Panc1 (cell line): ENCODE results near the gene CAD.

ENCODE experiments used
- TCF7L2 ChIP-seq: IDR thresholded peaks from 2 replicates; pipeline ENCODE4 v1.6.1; 2011; ENCODE audit warnings: mild to moderate bottlenecking, low read depth, low read length, inconsistent platforms
- TF ChIP-seq, protein P1 (sequence below): fragments of 450-650 bp; IDR thresholded peaks from 2 replicates; pipeline ENCODE4 v1.5.1; 2017; ENCODE audit warnings: mild to moderate bottlenecking
- TF ChIP-seq, protein P2 (sequence below), 2 experiments: IDR thresholded peaks; 2 replicates each; pipeline ENCODE4 v1.6.1; 2011 to 2012; ENCODE audit warnings: low read depth in 2 of 2, control low read depth in 1 of 2, low read length in 1 of 2, mild to moderate bottlenecking in 1 of 2, moderate library complexity in 1 of 2; ENCODE audit not compliant: insufficient read depth in 1 of 2

DNA sequence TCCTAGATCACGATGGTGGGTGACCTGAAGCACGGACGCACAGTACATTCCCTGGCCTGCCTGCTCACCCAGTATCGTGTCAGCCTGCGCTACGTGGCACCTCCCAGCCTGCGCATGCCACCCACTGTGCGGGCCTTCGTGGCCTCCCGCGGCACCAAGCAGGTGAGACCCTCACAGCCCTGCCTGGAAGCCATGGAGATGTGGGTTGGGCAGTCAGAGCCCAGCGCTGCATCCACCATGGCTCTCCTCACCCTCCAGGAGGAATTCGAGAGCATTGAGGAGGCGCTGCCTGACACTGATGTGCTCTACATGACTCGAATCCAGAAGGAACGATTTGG, 25.4 kb downstream of the CAD start:
- TF ChIP-seq, protein P1, sequence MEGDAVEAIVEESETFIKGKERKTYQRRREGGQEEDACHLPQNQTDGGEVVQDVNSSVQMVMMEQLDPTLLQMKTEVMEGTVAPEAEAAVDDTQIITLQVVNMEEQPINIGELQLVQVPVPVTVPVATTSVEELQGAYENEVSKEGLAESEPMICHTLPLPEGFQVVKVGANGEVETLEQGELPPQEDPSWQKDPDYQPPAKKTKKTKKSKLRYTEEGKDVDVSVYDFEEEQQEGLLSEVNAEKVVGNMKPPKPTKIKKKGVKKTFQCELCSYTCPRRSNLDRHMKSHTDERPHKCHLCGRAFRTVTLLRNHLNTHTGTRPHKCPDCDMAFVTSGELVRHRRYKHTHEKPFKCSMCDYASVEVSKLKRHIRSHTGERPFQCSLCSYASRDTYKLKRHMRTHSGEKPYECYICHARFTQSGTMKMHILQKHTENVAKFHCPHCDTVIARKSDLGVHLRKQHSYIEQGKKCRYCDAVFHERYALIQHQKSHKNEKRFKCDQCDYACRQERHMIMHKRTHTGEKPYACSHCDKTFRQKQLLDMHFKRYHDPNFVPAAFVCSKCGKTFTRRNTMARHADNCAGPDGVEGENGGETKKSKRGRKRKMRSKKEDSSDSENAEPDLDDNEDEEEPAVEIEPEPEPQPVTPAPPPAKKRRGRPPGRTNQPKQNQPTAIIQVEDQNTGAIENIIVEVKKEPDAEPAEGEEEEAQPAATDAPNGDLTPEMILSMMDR = no peak
- TF ChIP-seq, protein P2, sequence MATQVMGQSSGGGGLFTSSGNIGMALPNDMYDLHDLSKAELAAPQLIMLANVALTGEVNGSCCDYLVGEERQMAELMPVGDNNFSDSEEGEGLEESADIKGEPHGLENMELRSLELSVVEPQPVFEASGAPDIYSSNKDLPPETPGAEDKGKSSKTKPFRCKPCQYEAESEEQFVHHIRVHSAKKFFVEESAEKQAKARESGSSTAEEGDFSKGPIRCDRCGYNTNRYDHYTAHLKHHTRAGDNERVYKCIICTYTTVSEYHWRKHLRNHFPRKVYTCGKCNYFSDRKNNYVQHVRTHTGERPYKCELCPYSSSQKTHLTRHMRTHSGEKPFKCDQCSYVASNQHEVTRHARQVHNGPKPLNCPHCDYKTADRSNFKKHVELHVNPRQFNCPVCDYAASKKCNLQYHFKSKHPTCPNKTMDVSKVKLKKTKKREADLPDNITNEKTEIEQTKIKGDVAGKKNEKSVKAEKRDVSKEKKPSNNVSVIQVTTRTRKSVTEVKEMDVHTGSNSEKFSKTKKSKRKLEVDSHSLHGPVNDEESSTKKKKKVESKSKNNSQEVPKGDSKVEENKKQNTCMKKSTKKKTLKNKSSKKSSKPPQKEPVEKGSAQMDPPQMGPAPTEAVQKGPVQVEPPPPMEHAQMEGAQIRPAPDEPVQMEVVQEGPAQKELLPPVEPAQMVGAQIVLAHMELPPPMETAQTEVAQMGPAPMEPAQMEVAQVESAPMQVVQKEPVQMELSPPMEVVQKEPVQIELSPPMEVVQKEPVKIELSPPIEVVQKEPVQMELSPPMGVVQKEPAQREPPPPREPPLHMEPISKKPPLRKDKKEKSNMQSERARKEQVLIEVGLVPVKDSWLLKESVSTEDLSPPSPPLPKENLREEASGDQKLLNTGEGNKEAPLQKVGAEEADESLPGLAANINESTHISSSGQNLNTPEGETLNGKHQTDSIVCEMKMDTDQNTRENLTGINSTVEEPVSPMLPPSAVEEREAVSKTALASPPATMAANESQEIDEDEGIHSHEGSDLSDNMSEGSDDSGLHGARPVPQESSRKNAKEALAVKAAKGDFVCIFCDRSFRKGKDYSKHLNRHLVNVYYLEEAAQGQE (IDR thresholded peaks at IDR 0.05; ENCODE audit: insufficient read depth in 1 of 2, low read depth in 2 of 2, low read length in 1 of 2) = no peak
- no peak for TF ChIP-seq TCF7L2
